ENCODE measurements around the gene TRPM4.
"Not testable (repeated sequence)": the region's sequence is repeated elsewhere in the genome, so short reads cannot be mapped to it uniquely, and the experiment has no call there.

The TRPM4 gene

GRCh38 chr19:49151267-49152118 is 6.1 kb upstream of the TRPM4 start:
- no peak for FAIRE-seq

GRCh38 chr19:49152119-49152550 is 5.5 kb upstream of the TRPM4 start:
- no peak for FAIRE-seq

- no peak for FAIRE-seq
Observed at GRCh38 chr19:49153167-49153809, 4.3 kb upstream of the TRPM4 start.

DNA sequence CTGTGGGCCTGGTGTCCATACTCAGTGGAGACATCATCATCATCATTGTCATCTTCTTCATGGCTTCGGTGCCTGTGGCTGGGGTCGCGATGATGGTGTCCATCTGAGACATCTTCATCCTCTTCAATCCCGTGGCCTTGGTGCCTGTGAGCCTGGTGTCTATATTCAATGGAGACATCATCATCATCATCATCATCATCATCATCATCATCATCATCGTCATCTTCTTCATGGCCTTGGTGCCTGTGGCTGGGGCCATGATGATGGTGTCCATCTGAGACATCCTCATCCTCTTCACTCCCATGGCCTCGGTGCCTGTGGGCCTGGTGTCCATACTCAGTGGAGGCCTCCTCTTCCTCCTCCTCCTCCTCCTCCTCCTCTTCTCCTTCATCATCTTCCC is 3.3 kb upstream of the TRPM4 start:
- FAIRE-seq = no peak

GRCh38 chr19:49155005-49155819 is 2.4 kb upstream of the TRPM4 start, which contains the start of gene HRC:
TSS of gene HRC (minus strand) at chr19:49155396. CDS start at chr19:49155237, 159 bp downstream.
- FAIRE-seq = no peak

DNA sequence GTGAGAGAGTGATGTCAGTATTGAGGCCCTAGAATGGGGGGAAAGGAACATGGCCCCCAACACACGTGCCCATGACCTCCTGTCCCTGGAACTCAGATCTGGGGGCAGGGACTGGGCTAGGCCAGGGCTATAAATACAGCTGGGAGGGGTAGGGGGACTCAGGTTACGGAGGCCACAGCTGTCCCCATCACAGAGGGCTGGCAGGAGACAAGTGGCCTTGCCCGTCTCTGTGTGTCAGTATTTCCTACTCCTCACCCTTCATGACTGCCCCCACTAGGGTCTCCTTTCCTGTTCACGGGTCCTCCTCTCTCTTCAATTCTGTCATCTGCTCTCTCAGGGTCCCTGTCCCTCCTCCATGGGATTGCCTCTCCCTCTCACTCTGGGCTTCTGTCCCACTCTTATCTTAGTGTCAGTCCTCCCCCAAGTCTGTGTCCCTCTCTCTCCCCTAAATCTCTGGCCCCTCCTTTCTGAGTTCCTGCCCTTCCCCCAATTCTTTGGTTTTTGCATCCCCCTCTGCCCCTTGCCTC is 1.7 kb upstream of the TRPM4 start:
- FAIRE-seq = no peak

- no peak for FAIRE-seq
Observed at GRCh38 chr19:49160450-49161189, 3.0 kb downstream of the TRPM4 start.

DNA sequence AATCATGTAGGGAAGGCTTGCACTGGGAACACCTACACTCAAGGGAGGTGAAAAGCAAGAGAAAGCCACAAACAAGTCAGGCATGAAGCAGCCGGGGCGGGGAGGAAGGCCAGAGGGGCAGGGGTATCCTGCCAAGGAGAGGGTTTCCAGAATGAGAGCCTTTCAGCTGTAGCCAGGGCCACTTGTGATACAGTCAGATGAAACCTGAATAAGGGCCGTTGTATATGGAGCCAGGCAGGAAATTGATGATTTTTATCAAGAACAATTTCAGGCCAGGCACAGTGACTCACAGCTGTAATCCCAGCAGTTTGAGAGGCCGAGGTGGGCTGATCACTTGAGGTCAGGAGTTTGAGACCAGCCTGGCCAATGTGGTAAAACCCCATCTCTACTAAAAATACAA is 4.4 kb downstream of the TRPM4 start:
- no peak for FAIRE-seq

DNA sequence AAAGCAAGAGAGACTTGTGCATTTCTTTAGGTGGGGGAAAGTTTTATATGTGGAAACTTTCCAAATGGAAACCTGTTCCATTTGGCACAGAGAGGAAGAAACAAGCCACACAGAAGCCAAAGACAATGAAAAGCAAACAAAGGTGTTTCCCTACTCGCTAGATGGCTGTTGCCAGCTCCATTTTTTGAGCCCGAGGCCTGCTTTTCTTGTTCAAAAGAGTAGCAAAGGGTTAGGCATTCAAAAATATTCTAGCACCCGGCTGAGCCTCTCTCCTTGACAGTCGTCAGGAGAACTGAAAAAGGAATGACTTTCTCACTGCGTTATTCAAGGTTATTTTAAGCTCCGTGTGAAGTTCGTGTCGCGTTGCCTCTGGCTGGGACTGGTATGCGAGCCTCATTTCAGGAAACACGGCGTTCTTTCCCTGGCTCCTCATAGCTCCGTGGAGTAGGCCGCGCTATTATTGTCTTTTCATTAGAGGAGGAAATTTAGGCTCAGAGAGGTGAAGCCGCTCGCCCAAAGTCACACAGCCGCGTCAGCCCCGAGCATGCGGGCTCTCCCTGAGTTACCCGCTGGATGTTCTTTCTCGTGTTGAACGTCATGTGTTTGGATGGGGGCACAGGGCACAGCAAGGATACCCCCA is 7.6 kb downstream of the TRPM4 start:
- no peak for FAIRE-seq

GRCh38 chr19:49165865-49166301 is 8.3 kb downstream of the TRPM4 start:
- FAIRE-seq = no peak

- FAIRE-seq = no peak
Observed at GRCh38 chr19:49167857-49168409, 10.3 kb downstream of the TRPM4 start.

- FAIRE-seq = no peak
Observed at GRCh38 chr19:49168421-49168820, 10.8 kb downstream of the TRPM4 start.

DNA sequence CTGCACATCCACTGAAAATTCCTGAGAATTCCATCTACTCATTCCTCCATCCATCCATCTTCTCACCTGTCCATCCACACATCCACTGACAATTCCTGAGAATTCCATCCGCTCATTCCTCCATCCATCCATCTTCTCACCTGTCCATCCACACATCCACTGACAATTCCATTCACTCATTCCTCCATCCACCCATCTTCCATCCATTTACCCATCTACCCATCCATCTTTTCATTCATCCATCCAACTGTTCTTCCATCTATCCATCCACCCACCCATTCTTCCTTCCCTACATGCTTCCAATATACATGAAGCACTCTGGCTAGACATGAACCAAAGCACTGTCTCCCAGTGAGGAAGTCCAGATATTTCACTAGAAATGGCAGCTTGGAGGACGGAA is 15.6 kb downstream of the TRPM4 start:
- FAIRE-seq = no peak

DNA sequence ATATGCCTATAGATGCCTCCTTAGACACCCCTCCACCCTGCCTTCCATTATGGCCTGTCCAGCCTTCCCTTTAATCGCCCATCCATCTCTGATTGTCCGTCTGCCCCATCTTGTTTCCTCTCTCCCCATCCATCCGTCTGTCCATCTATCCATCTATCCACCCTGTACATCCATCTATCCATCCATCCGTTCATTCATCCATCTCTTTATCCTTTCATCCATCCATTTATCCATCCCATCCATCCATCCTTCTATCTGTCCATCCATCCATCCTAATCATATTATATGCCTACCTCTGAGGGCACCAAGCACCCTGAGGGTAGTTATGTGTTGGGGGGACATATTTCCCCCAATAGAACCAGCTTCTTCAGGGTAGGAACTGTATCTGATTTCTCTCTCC is 23.1 kb downstream of the TRPM4 start:
- no peak for FAIRE-seq

GRCh38 chr19:49182010-49182847 is 24.6 kb downstream of the TRPM4 start:
- FAIRE-seq = not testable (repeated sequence)

DNA sequence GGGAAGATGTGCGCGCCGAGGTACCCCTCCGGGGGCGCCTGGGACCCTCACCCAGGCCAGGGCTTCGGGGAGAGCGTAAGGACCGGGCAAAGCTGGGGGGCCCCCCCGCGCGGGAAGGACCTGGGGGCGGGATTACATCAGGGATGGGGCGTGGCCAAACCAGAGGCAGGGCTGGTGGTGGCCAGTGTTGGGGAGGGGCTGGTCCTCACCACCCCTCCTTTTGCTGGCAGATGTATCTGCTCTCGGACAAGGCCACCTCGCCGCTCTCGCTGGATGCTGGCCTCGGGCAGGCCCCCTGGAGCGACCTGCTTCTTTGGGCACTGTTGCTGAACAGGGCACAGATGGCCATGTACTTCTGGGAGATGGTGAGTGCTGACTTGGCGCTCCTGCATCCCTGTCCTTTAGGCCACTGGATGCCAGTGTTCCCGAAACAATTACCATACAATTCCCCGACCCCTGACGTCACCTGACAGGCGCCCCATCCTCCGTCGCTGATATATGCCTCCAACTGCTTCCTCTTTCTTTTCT is 25.3 kb downstream of the TRPM4 start:
- no peak for FAIRE-seq

DNA sequence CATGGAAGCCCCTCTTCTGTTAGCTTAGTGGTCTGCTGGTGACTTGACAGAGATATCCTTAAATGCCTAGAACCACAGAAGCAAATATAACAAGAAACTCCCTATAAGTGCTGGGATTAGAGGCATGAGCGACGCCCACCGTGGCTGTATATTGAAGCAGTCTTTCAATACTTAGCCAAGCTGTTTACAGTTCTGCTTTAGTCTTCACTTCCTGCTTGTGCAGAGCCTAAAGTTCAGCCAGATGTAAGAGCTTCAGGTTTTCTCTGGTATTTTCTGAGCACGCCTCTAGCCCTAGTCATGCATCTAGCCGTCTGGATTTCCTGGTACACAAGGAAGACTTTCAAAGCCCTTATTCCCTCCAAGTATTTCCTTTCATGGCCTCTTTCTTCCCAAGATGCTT is 28.5 kb downstream of the TRPM4 start:
- no peak for FAIRE-seq

- FAIRE-seq = no peak
Observed at GRCh38 chr19:49188626-49189200, 31.1 kb downstream of the TRPM4 start.

DNA sequence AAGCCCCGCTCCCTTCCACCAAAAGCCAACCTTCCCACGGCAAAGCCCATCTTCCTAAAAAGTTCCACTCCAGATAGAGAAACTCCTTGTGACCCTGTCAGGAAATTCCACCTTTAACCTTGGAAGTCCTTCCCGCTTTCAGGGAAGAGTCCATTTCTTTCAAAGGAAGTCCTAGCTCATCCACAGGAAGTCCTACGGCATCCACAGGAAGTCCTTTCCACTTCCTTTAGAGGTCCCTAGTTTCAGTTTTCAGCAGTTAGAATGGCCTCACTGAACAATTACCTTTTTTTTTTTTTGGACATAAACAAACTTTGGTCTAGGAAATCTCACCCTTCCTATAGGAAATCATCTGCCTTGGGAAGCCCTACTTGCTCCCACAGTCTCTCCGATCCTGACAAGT is 31.7 kb downstream of the TRPM4 start:
- no peak for FAIRE-seq

DNA sequence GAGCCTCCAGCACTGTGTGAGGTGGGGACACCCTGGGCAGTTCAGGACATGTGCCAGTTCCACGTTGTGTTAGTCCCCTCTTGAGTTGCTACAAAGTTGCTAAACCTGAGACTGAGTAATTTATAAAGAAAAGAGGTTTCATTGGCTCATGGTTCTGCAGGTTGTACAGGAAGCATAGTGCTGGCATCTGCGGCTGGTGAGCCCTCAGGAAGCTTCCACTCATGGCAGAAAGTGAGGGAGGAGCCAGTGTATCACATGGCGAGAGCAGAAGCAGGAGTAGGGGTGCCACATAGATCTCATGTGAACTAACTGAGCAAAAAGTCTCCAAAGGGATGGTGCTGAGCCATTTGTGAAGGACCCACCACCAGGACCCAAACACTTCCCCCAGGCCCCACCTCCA is 33.2 kb downstream of the TRPM4 start:
- no peak for FAIRE-seq
